Mucosa of rectum (tissue), 2 donors: ENCODE data around the gene ATP6V0C.

Experiments used
- H3K27ac ChIP-seq, 2 donors: one replicate each; pipeline ENCODE4 v1.7.0; 2013; ENCODE audit warnings: inconsistent platforms in 2 of 2, low read depth in 2 of 2, low read length in 2 of 2
- H3K27me3 ChIP-seq, 2 donors: one replicate each; pipeline ENCODE4 v1.7.0; 2013; ENCODE audit warnings: low read length in 2 of 2; ENCODE audit not compliant: control insufficient read depth in 2 of 2, insufficient read depth in 2 of 2
- H3K36me3 ChIP-seq, 2 donors: one replicate each; pipeline ENCODE4 v1.7.0; 2013; ENCODE audit warnings: low read length in 2 of 2; ENCODE audit not compliant: control insufficient read depth in 2 of 2, insufficient read depth in 2 of 2
- H3K4me1 ChIP-seq, 2 donors: one replicate each; pipeline ENCODE4 v1.7.0; 2013; ENCODE audit warnings: low read length in 2 of 2, mild to moderate bottlenecking in 1 of 2; ENCODE audit not compliant: control insufficient read depth in 2 of 2, insufficient read depth in 2 of 2
- H3K4me3 ChIP-seq, 2 donors: one replicate each; pipeline ENCODE4 v1.7.0; 2013; ENCODE audit warnings: low read length in 2 of 2
- H3K9ac ChIP-seq, 2 donors: one replicate each; pipeline ENCODE4 v1.7.0; 2013; ENCODE audit warnings: low read length in 2 of 2, low read depth in 1 of 2, mild to moderate bottlenecking in 1 of 2
- H3K9me3 ChIP-seq, 2 donors: one replicate each; pipeline ENCODE4 v1.7.0; 2013; ENCODE audit warnings: low read length in 2 of 2; ENCODE audit not compliant: control insufficient read depth in 2 of 2
- donor health status: healthy.
- donor health status: Normal muscosa, but diverticular disease.

Gene ATP6V0C

DNA sequence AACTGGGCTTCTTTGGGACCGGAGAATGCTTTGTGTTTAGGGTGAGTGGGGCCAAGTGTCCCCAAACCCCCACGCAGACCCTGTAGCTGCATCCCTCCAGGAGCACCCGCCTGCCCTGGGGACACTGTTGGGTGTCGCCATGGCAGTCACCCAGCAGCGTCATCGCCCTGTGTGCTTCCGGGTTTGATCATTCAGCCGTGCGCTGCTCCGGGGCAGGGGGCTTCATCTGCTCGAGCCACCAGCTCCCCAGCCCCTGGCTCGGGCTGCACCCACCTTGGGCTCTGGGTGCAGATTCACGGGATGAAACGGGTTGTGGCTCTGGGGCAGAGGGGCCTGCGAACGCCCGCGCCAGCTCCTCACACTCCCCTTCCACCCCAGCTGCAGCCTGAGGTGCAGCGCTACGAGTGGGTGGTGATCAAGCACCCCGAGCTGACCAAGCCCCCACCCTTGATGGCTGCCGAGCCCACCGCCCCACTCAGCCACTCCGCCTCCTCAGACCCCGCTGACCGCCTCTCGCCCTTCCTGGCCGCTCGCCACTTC, 13.8 kb upstream of the ATP6V0C start:
- Histone ChIP-seq H3K36me3 (peaks cover 6 to 12% of the 10 kb centered on the region in 2 donors), H3K4me3 (no peak overlapping the region), H3K9ac (no peak overlapping the region), H3K9me3 (no peaks in the 10 kb centered on the region), H3K4me1 (peaks cover 4 to 8% of the 10 kb centered on the region in 2 donors), H3K27me3 (no peaks in the 10 kb centered on the region), H3K27ac (no peak overlapping the region)

DNA sequence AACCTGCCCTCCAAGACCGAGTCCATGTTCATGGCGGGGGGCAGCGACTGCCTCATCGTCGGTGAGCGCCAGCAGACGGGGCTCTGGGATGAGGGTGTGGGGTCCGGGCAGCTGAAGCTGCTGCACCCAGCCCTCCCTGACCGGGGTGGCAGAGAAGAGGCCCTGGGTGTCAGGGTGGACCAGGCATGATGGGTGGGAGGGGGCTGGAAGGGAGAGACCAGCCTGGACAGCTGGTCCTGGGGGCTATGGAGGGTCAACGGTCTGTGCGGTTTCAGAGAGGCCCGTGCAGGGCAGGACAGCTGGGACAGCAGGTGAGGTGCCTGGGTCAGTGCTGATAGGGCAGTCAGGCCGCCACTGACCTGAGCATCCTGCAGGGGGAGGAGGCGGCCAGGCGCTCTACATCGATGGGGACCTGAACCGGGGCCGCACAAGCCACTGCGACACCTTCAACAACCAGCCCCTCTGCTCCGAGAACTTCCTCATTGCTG, 13.3 kb upstream of the ATP6V0C start:
- peaks cover 6 to 12% of the 10 kb centered on the region in 2 donors for H3K36me3 ChIP-seq
- peaks cover 4 to 8% of the 10 kb centered on the region in 2 donors for H3K4me1 ChIP-seq

DNA sequence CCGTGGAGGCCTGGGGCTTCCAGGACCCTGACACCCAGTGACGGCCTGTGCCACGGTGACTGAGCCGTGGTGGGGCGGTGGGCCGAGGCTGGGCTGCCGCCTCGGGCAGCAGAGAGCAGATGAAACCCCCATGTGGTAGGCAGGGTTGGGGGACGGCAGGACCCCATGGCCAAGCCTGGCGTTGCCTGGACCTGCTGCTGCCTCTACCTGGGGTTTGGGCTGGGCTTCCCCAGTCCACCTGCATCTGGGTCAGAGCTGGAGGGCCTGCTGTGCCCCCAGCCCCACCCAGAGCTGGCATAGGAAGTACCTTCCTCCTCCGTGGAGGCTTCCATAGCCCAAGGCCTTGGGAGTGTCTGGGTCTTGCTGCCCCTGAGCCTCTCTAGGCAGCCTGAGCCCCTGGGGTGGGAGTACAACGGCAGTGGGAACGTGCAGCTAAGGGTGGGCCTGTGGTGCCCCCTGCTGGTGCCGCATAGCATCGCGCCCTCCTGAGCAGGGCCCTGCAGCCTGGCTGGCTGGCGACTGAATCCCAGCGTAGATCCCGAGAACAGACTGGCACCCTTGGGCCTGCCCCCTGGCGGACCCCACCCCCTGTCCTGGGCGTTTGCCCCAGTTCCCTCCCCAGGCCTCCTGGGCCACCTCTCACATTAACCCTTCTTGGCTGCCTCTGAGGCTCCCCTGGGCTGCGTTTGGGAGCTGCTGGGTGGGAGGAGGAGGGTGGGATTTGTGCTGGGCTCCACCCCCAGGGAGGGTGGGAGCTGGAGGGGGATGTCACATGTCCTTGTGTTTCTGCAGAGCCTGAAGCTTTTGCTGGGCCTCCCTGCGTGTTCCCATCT, 12.6 kb upstream of the ATP6V0C start:
- Histone ChIP-seq H3K27me3 (no peaks in the 10 kb centered on the region), H3K4me3 (peak overlapping the region in 1 of 2 donors; percentile 7), H3K9me3 (no peaks in the 10 kb centered on the region), H3K36me3 (peaks cover 6 to 10% of the 10 kb centered on the region in 2 donors), H3K4me1 (peaks cover 4 to 8% of the 10 kb centered on the region in 2 donors), H3K27ac (no peak overlapping the region), H3K9ac (no peak overlapping the region)

More for the DNA sequence above, 13.3 kb upstream of the ATP6V0C start:
- Histone ChIP-seq H3K9me3 (no peaks in the 10 kb centered on the region), H3K27ac (no peak overlapping the region), H3K9ac (no peak overlapping the region), H3K27me3 (no peaks in the 10 kb centered on the region), H3K4me3 (no peak overlapping the region)

DNA sequence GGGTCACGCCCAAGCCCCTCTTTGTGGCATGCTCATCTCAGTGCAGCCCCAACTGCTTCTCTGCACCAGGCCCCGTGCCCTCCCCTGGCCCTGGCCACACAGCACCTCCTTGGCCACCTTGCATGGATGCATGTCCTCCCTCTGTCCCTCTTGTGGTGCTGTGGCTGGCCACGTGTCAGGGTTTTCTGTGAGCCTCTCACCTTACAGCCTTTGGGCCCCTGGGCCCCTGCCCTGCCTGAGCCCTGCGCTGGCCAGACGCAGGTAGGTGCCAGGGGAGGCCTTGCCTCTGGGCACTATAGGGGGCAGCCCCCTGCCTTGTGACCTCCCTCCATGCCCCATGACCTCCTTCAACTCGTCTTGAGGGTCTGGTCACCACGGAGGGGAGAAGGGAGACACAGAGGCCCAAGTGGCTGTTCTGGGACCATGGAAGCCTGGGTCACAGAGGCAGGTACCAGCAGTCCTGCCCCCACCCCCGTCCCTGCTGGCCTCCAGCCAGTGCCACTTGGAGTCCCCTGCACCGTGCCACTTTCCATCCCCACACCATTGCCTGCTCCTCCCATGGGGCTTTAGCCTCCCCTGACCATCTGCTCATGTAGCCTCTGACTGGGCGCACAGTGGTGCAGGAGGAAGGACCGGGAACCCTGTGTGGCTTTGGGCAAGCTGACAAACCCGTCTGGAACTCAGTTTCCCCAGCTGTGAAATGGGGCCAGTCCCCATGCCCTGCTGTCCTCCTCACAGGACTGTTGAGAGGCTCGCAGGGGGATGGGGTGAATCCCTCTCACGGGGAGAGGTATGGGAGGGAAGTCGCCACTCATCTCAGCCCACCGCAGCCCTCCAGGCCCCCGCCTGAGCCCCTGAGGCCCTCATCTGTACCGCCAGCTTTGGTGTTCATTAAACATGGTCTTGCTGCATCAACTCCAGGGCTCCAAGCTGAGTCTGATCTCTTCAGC, 11.5 kb upstream of the ATP6V0C start:
- Histone ChIP-seq H3K4me3 (no peak overlapping the region), H3K36me3 (peaks cover 0 to 1% of the 10 kb centered on the region in 2 donors), H3K4me1 (peaks cover 4 to 8% of the 10 kb centered on the region in 2 donors), H3K27ac (no peak overlapping the region), H3K9me3 (no peaks in the 10 kb centered on the region), H3K9ac (no peak overlapping the region), H3K27me3 (no peaks in the 10 kb centered on the region)

DNA sequence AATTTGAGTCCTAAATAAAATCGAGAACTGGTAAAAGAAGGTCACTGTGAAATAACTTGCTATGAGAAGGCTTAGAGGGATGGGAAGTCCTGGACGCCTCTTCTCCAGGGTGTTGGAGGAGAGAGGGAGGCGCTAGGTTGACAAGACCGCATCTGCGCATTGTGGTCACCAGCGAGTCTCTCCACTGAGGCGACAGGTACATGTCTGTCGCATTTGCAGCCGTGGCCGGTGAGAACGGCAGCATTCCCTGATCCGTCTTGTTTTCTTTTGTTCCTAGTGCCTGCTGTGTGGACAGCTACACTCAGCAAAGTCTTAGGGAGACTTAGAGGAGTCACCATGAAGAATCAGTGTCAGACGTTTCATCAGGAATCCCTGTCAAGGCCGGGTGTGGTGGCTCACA, 8.1 kb upstream of the ATP6V0C start:
- Histone ChIP-seq H3K27me3 (no peaks in the 10 kb centered on the region), H3K36me3 (no peaks in the 10 kb centered on the region), H3K9ac (no peak overlapping the region), H3K4me1 (peaks cover 2 to 10% of the 10 kb centered on the region in 2 donors), H3K9me3 (no peaks in the 10 kb centered on the region), H3K27ac (no peak overlapping the region), H3K4me3 (no peak overlapping the region)

GRCh38 chr16:2507052-2507659, 6.6 kb upstream of the ATP6V0C start:
- Histone ChIP-seq H3K4me1 (peaks cover 2 to 5% of the 10 kb centered on the region in 2 donors), H3K27ac (peak overlapping the region; percentile 61 to 63), H3K9ac (no peak overlapping the region), H3K9me3 (no peaks in the 10 kb centered on the region), H3K4me3 (no peak overlapping the region), H3K27me3 (no peaks in the 10 kb centered on the region), H3K36me3 (no peaks in the 10 kb centered on the region)

DNA sequence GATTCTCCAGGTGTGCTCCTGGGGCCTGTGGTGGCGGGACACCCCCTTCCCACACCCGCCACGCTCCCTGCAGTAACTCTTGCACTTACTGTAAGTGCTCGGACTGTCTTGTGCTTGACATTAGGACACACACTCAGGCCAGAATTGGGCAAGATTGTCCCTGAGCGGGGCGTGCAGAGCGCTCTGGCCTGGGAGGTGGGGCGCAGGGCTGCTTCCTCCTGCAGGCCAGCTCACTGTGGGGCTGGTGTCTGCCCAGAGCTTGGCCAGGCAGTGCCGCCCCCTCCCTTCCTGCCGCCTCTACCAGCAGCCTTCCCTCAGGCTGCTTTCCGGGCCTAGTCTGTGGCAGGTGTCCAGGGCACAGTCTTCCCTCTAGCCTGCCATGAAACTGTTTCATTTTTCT, 6.1 kb upstream of the ATP6V0C start:
- H3K9ac ChIP-seq: no peak overlapping the region
- peak overlapping the region; percentile 61 to 63 for H3K27ac ChIP-seq

DNA sequence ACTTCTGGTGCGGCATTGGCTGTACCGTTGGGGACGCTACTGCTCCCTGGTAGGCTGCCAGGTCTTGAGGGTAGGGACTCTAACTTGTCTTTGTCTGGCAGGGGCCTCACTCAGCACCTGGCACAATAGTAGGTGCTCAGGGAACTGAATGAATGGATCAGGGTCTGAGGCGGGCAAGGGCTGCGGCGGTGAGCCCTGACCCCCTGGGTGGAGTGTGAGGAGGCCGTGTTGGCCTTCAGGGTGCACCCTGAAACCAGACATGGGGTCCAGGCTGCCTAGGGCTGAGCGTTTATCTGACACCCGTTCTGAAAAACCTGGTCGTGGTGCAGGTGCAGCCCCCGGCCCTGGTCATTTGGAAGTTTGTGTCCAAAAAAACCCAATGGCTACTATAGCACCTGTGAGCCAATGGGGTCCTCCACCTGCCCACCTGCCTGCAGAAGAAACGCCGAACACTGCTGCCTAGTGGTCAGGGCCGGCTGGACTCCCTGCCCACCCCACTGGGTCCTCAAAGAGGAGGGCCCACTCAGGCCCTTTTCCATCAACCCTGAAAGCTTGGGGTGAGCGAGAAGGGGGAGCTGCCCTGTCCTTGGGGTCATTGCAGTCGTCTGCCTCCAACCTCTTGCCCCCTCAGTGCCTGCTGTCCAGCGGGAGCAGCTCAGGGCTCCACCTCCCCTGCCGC, 4.9 kb upstream of the ATP6V0C start:
- Histone ChIP-seq H3K9ac (no peak overlapping the region), H3K9me3 (no peaks in the 10 kb centered on the region), H3K4me1 (peaks cover 9 to 11% of the 10 kb centered on the region in 2 donors), H3K27me3 (no peaks in the 10 kb centered on the region), H3K27ac (no peak overlapping the region), H3K4me3 (no peak overlapping the region), H3K36me3 (no peaks in the 10 kb centered on the region)

More for the DNA sequence above, 6.1 kb upstream of the ATP6V0C start:
- peaks cover 2 to 5% of the 10 kb centered on the region in 2 donors for H3K4me1 ChIP-seq
- H3K9me3 ChIP-seq: no peaks in the 10 kb centered on the region
- H3K4me3 ChIP-seq: no peak overlapping the region
- H3K36me3 ChIP-seq: no peaks in the 10 kb centered on the region
- H3K27me3 ChIP-seq: no peaks in the 10 kb centered on the region

- no peaks in the 10 kb centered on the region for H3K9me3 ChIP-seq
- no peak overlapping the region for H3K4me3 ChIP-seq
- no peak overlapping the region for H3K27ac ChIP-seq
- no peaks in the 10 kb centered on the region for H3K27me3 ChIP-seq
- H3K9ac ChIP-seq: peak overlapping the region in 1 of 2 donors; percentile 3
- peaks cover 26 to 27% of the 10 kb centered on the region in 2 donors for H3K4me1 ChIP-seq
- H3K36me3 ChIP-seq: no peaks in the 10 kb centered on the region
Measured at GRCh38 chr16:2511128-2511800, 2.5 kb upstream of the ATP6V0C start.
